Smooth muscle cell of the pulmonary artery (primary cell): Measurements from ENCODE around the gene DNAJB5. TPM values are rescaled to one million over a fixed set of nuclear protein-coding genes. Genes with fewer than 3 reads are reported as not detected.

ENCODE experiments used
- total RNA-seq: library from RNA; depleted of rRNA; stranded (reverse); fragments of >200 nt; gene quantifications from 2 replicates; pipeline ENCODE4 v1.2.3, GENCODE V29; 2014

Gene DNAJB5
- total RNA-seq: 10.2 and 10.5 TPM in 2 replicates

DNA sequence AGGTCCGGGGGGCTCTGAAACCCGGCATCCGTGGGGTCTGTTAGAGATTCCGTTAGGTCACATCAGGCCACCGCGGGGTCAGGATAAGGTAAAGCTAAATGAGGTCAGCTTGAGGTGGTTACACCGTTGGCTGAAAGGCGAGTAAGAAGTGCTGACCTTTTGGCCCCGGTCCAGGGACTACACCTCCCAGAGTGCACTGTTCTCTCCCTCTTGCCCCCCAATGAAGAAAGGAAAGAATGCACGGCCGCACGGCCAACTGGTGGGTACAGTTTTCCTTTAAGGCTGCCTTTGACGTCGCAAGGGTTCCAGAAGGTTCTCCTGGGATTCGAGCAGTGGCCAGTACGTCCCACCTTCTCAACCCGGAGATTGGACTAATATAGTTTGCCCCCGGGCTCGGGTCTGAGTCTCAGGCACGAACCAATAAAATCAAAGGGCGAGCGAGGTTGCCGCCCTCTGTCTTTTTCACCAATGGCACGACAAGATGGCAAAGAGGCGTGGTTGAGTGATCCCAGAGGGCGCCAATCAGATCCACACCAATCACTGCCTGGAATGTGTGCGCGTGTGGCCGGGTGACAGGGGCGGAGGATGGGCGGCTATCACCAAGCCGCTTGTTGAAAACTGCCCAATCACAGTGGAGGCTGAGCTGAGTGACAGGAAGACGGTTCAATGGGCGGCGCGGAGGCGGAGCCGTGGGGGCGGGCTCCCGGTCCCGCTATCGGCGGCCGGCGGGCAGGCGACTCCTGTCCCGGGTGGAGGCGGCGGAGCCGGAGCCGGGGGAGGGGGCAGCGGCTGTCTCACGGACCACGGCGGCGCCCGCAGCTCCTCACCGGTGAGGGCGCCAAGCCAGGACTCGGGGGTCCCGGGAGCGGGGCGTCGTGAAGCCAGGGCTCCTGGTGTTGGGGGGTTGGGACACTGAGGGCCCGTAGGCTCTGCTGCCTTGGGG lies at the start of gene DNAJB5:
Gene DNAJB5, plus strand, starts transcription at position 743 of the 943 bp plus-strand sequence. CDS start 886 bp downstream, outside the sequence.

DNA sequence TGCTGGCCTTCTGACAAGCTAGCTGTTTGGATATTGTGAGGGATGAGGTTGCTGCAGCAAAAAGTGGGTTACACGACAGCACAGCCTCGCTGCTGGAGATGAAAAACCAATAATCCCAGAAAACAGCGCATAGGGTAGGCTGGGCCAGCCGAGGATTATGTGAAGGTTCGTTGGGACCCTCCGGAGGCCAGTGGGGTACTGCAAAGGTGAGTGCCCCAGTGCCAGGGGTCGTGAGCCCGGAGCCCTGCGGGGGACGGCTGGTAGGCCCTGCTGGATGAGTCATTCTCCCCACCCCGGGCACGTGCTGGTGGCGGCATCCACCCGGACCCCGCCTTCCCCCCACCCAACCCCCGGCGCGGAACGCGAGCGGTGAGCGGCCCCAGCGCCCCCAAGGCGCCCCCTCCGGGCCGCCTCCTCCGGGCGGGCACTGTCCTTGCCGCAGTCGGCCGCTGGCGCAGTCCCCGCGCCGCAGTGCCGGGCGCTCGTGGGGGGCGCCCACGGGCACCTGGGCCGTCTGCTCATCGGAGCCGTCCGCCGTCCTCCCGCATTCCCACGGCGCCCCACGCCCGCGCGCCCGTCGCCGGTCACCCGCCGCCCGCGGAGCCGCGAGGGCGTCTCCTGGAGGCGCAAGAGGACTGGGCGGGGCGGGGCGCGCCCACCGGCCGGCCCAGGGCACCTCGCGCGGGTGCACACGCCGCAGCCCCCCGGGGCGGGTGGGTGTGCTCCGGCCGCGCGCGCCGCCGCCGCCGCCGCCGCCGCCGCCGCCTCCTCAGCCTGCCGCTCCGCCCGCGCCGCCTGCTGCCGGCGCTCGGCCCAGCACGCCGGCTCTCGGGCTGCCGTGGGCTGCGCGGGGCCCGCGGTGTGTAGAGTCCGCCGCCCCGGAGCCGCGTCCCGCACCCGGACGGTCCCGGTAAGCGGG lies 31.8 kb upstream of the DNAJB5 start, which contains the start of gene PHF24:
Gene PHF24, plus strand, starts transcription at position 794 of the 919 bp plus-strand sequence. CDS start 13,014 bp downstream, outside the sequence.

Other genes with a start within 250 kb of the DNAJB5 start
- 0.07 and 0.10 TPM in 2 replicates for gene PHF24, start 31.5 kb upstream of the DNAJB5 start, total RNA-seq
- gene VCP, start 82.9 kb downstream of the DNAJB5 start, total RNA-seq: 381 and 478 TPM in 2 replicates
- gene FANCG, start 90.2 kb downstream of the DNAJB5 start, total RNA-seq: 10.4 and 10.9 TPM in 2 replicates
- gene PIGO, start 106.8 kb downstream of the DNAJB5 start, total RNA-seq: 18.8 and 25.9 TPM in 2 replicates
- 99.2 and 132 TPM in 2 replicates for gene STOML2, start 113.4 kb downstream of the DNAJB5 start, total RNA-seq
- 28.2 and 37.1 TPM in 2 replicates for gene ATOSB, start 126.1 kb downstream of the DNAJB5 start, total RNA-seq
- gene UNC13B, start 172.3 kb downstream of the DNAJB5 start, total RNA-seq: 34.3 and 40.9 TPM in 2 replicates